Lower leg skin (tissue), 4 donors: ENCODE results near the gene DNAH6. TPM values are rescaled to one million over a fixed set of nuclear protein-coding genes. Genes with fewer than 3 reads are reported as not detected.

Experiments used
- DNase-seq, 2 donors: peaks; one replicate each; pipeline ENCODE4 v3.0.0-alpha.2; 2019; ENCODE audit warnings: low spot score in 2 of 2
- H3K4me3 ChIP-seq: fragments of 200-600 bp; sonication (generic); 2 replicates; pipeline ENCODE4 v1.5.1; 2017; ENCODE audit warnings: mild to moderate bottlenecking, low read depth; ENCODE audit not compliant: poor library complexity, severe bottlenecking
- CTCF ChIP-seq, 3 donors: fragments of 450-650 bp; IDR thresholded peaks; one replicate each; pipeline ENCODE4 v1.5.1; 2016; ENCODE audit warnings: antibody characterized with exemption in 3 of 3, mild to moderate bottlenecking in 3 of 3, moderate library complexity in 2 of 3
- POLR2A ChIP-seq, 2 donors: fragments of 450-650 bp; IDR thresholded peaks; one replicate each; pipeline ENCODE4 v1.6.1; 2016 to 2017; ENCODE audit warnings: antibody characterized with exemption in 2 of 2, mild to moderate bottlenecking in 1 of 2, moderate library complexity in 1 of 2
- WGBS, 2 donors: methylation state at CpG; one replicate each; pipeline ENCODE4 v1.1.5; 2018; 5-methylcytosine and 5-hydroxymethylcytosine counted together
- intact Hi-C: fragments of 100-400 bp; cut with DNase I; formaldehyde crosslinking; loops from one replicate; pipeline ENCODE4 v1.15.0; 2023; ENCODE audit warnings: low total_unique reads
- total RNA-seq, 4 donors: library from RNA; depleted of rRNA; stranded (reverse); fragments of >200 nt; gene quantifications; one replicate each; pipeline ENCODE4 v1.1.0, GENCODE V29; 2016

The DNAH6 gene
- total RNA-seq, 4 donors from 2014 or later: 0.02 to 0.72 (median 0.25) TPM

- TF ChIP-seq CTCF (IDR thresholded peaks at IDR 0.05): no peak
- TF ChIP-seq POLR2A (IDR thresholded peaks at IDR 0.05): no peak
- DNase-seq: no peak
- intact Hi-C loops: no loop called here
Observed at GRCh38 chr2:84708442-84708841, 192.1 kb downstream of the DNAH6 start.

GRCh38 chr2:84711651-84712050, 195.4 kb downstream of the DNAH6 start:
- no peak overlapping the region for H3K4me3 ChIP-seq
- WGBS, 2 donors: 79 to 82% methylated on average over 1 of the region's 1 CpG
- intact Hi-C loops: no loop called here
- TF ChIP-seq CTCF (IDR thresholded peaks at IDR 0.05) (no peak), POLR2A (IDR thresholded peaks at IDR 0.05) (no peak)
- DNase-seq: no peak

More at GRCh38 chr2:84708442-84708841, 192.1 kb downstream of the DNAH6 start:
- no peak overlapping the region for H3K4me3 ChIP-seq

GRCh38 chr2:84713441-84713840, 197.1 kb downstream of the DNAH6 start:
- WGBS, 2 donors: 94 to 95% methylated on average over 3 of the region's 3 CpGs
- H3K4me3 ChIP-seq: no peak overlapping the region
- intact Hi-C loops: no loop called here
- TF ChIP-seq CTCF (IDR thresholded peaks at IDR 0.05) (no peak), POLR2A (IDR thresholded peaks at IDR 0.05) (no peak)
- no peak for DNase-seq

GRCh38 chr2:84716564-84716963, 200.3 kb downstream of the DNAH6 start:
- WGBS, 2 donors: 62 to 70% methylated on average over 2 of the region's 2 CpGs
- TF ChIP-seq CTCF (IDR thresholded peaks at IDR 0.05) (no peak), POLR2A (IDR thresholded peaks at IDR 0.05) (no peak)
- DNase-seq: no peak
- intact Hi-C loops: no loop called here
- H3K4me3 ChIP-seq: no peak overlapping the region

- no peak for DNase-seq
- intact Hi-C loops: no loop called here
- H3K4me3 ChIP-seq: no peak overlapping the region
- TF ChIP-seq CTCF (IDR thresholded peaks at IDR 0.05) (no peak), POLR2A (IDR thresholded peaks at IDR 0.05) (no peak)
- 91 to 96% methylated on average over 1 of the region's 1 CpG for WGBS, 2 donors
Observed at GRCh38 chr2:84717302-84717701, 201.0 kb downstream of the DNAH6 start.

DNA sequence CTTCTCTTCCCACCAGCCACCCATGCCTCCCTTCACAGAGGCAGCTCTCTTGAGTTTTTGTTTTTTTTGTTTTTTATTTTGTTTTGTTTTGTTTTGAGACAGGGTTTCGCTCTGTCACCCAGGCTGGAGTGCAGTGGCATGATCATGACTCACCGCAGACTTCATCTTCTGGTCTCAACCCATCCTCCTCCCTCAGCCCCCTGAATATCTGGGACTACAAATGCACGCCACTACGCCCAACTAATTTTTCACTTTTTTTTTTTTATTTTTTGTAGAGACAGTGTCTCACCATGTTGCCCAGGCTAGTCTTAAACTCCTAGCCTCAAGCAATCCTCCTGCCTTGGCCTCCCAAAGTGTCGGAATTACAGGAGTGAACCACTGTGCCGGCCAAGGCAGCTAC, 203.1 kb downstream of the DNAH6 start:
- 91 to 96% methylated on average over 6 of the region's 6 CpGs for WGBS, 2 donors
- TF ChIP-seq POLR2A (IDR thresholded peaks at IDR 0.05): no peak
- no peak for TF ChIP-seq CTCF (IDR thresholded peaks at IDR 0.05)
- no peak for DNase-seq
- intact Hi-C loops: no loop called here
- no peak overlapping the region for H3K4me3 ChIP-seq
